Central memory CD8-positive, alpha-beta T cell (primary cell): ENCODE data around the gene LYPD4.

ENCODE experiments used
- ATAC-seq: fragments of 150-1000 bp; cut with Tn5 transposase; replicated peaks from 2 replicates; pipeline ENCODE4 v1.10.0; 2022; ENCODE audit warnings: mild to moderate bottlenecking, moderate FRiP score, moderate number of reproducible peaks; ENCODE audit not compliant: poor library complexity, severe bottlenecking; ENCODE audit errors: extremely low read depth
- DNase-seq, 2 donors: peaks; one replicate each; pipeline ENCODE4 v3.0.0; 2021; ENCODE audit warnings: low spot score in 2 of 2
- H3K27ac Mint-ChIP-seq: one replicate; pipeline ENCODE4 v1.8.0; 2022; ENCODE audit warnings: low read depth, mild to moderate bottlenecking, moderate library complexity, mixed read lengths
- H3K27me3 Mint-ChIP-seq: one replicate; pipeline ENCODE4 v1.8.0; 2022; ENCODE audit warnings: mixed read lengths
- H3K36me3 Mint-ChIP-seq: one replicate; pipeline ENCODE4 v1.8.0; 2022; ENCODE audit warnings: mild to moderate bottlenecking, moderate library complexity, mixed read lengths; ENCODE audit not compliant: insufficient read depth
- H3K4me1 Mint-ChIP-seq: one replicate; pipeline ENCODE4 v1.8.0; 2022; ENCODE audit warnings: mixed read lengths
- H3K4me3 Mint-ChIP-seq: one replicate; pipeline ENCODE4 v1.8.0; 2022; ENCODE audit warnings: mild to moderate bottlenecking, moderate library complexity, mixed read lengths
- H3K9me3 Mint-ChIP-seq: one replicate; pipeline ENCODE4 v1.8.0; 2022; ENCODE audit warnings: mixed read lengths

The LYPD4 gene

DNA sequence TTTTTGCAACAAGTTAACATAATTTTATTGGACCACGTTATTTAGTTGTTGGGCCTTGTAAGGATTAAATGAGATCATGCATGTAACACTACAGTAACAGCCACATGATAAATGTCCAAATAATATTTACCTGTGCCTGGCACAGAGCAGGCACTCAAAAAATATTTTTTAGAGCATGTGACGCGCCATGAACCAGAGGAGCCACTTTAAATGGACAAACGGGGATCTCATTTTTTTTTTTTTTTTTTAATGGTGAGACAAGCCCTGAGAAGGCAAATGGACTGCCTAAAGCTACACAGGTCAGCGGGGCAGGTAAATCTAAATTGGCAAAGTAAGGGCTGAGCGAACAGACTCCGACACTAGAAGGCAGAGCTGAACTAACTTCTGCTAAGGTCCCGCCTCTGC lies 14.7 kb upstream of the LYPD4 start:
- DNase-seq, result no peak
- Mint-ChIP-seq H3K9me3 (no peaks in the 10 kb centered on the region), H3K27me3 (peaks cover 7% of the 10 kb centered on the region), H3K4me3 (peak overlapping the region; percentile 81), H3K36me3 (peaks cover 39% of the 10 kb centered on the region), H3K4me1 (peaks cover 38% of the 10 kb centered on the region), H3K27ac (peak overlapping the region; percentile 90)
- no peak for ATAC-seq

DNA sequence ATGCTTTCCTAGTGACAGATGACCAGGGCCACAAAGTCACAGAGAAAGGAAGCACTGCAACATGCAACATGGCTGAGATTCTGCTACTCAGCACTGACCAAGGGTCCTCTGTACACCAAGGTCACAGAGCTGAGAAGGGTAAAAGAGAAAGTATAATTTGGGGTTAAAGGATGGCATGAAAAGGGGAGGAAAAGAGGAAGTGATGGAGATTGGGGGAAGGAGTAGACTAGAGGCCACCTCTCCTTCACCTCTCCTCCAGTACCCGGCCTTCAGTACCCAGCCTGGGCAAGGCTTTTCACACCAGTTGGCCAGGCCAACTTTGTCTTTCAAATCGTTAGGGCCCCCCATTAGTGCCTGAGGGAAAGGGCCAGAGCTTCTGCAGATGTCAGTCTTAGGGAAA lies 9.3 kb upstream of the LYPD4 start:
- H3K36me3 Mint-ChIP-seq, result peaks cover 3% of the 10 kb centered on the region
- DNase-seq (no peak), ATAC-seq (no peak)
- H3K27ac Mint-ChIP-seq, result no peak overlapping the region
- no peaks in the 10 kb centered on the region for H3K4me1 Mint-ChIP-seq
- no peaks in the 10 kb centered on the region for H3K9me3 Mint-ChIP-seq
- H3K27me3 Mint-ChIP-seq, result peaks cover 25% of the 10 kb centered on the region
- H3K4me3 Mint-ChIP-seq, result no peak overlapping the region

DNA sequence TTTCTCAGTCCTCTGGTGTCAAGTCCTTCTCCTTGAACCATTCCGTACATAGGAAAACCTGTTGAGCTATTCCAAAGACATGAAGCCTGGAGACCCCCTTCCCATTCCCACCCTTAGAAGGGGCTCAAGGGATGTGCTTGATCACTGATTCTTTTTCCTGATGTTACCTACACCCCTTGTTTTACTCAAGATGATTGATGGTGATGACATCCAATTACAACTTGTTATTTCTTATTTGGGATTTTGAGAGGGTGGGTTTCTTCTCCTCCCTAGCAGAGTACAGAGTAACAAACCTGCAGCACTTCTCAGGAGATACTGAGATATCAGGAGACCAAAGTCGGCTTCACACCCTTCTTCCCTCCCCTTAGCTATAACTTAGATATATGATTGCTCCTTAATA lies 8.9 kb upstream of the LYPD4 start:
- DNase-seq (no peak), ATAC-seq (no peak)
- Mint-ChIP-seq H3K4me1 (no peaks in the 10 kb centered on the region), H3K4me3 (no peak overlapping the region), H3K36me3 (peaks cover 3% of the 10 kb centered on the region), H3K9me3 (no peaks in the 10 kb centered on the region), H3K27ac (no peak overlapping the region), H3K27me3 (peaks cover 25% of the 10 kb centered on the region)

DNA sequence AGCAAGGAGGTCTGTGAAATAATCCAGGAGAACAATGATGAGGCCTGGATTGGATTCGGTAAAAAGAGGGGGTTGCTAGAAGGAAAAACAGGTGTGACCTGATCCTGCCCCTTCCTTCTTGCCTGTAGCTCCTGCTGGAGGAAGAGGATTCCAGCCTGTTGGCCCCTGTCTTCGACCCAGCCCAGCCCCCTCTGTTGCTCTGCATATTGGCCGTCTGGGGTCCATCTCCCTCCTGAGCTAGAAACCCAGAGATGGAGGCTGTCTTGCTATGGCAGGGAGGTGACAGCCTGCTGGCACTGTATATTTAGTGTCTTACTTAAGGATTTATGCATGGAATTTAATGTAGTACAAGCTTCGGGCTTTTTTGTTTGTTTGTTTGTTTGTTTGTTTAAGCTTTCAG lies 7.0 kb upstream of the LYPD4 start:
- Mint-ChIP-seq H3K4me3 (no peak overlapping the region), H3K4me1 (no peaks in the 10 kb centered on the region), H3K36me3 (peaks cover 1% of the 10 kb centered on the region)

DNA sequence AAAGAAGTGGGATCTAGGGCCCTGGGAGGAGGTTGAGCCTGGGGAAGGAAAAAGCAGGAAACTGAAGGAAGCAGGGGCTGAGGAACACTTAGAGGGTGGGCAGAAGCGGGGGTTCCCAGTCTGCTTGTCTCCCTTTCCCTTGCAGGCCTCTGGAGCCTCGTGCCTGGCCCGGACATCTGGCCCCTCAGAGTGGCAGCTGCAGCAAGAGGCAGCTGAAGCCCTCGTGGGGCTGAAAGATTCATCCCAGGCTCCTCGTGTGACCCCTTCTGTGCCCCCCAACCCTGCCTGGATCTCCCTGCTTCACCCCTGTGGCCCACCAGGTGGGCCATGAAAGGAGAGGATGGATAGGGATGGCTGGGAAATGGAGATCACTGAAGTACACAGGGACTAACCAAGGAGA lies 5.9 kb upstream of the LYPD4 start:
- no peak overlapping the region for H3K4me3 Mint-ChIP-seq
- H3K27ac Mint-ChIP-seq, result no peak overlapping the region
- H3K36me3 Mint-ChIP-seq, result no peaks in the 10 kb centered on the region
- H3K27me3 Mint-ChIP-seq, result peaks cover 30% of the 10 kb centered on the region
- no peak for DNase-seq
- H3K4me1 Mint-ChIP-seq, result no peaks in the 10 kb centered on the region
- ATAC-seq, result no peak
- H3K9me3 Mint-ChIP-seq, result no peaks in the 10 kb centered on the region

More for the DNA sequence above, 7.0 kb upstream of the LYPD4 start:
- peaks cover 25% of the 10 kb centered on the region for H3K27me3 Mint-ChIP-seq
- no peak overlapping the region for H3K27ac Mint-ChIP-seq
- ATAC-seq (no peak), DNase-seq (no peak)
- H3K9me3 Mint-ChIP-seq, result no peaks in the 10 kb centered on the region

DNA sequence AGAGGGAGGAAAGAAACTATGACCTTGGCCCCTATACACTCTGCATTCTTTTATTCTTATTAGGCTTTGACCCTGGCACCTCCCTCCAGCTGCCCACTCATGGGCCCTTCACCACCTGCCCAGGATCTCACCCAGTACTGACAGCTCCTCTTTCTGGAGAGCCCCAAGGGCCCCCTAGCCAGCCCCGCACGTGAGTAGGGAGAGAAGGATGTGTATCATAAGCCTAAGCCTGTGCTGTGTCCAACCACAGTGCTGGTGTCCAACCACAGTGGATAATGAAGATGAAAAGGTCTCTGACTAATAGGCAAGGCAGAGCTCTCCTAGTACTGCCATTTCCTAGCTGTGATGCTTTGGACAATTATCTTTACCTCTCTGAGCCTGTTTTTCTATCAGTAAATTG lies 4.6 kb upstream of the LYPD4 start:
- no peak for DNase-seq
- peaks cover 28% of the 10 kb centered on the region for H3K27me3 Mint-ChIP-seq
- no peak overlapping the region for H3K4me3 Mint-ChIP-seq
- no peak overlapping the region for H3K27ac Mint-ChIP-seq
- H3K4me1 Mint-ChIP-seq, result no peaks in the 10 kb centered on the region
- ATAC-seq, result no peak
- H3K9me3 Mint-ChIP-seq, result no peaks in the 10 kb centered on the region
- peaks cover 2% of the 10 kb centered on the region for H3K36me3 Mint-ChIP-seq

DNA sequence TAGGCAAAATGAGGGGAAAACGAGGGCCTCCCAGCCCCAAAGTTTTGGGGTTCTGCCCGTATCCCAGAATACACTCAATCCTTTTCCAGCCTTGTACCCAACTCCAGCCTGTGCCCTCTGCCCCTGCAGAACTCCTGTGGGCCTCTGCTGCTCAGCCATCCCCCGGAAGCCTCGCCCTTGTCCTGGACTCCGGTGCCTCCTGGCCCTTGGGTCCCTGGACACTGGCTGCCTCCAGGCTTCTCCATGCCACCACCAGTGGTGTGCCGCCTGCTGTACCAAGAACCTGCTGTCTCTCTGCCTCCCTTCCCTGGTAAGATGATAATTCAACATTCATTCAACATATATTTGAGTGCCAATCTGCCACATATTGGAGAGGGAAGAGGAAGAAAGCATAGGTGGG lies 4.2 kb upstream of the LYPD4 start:
- ATAC-seq (no peak), DNase-seq (no peak)
- peaks cover 32% of the 10 kb centered on the region for H3K27me3 Mint-ChIP-seq
- H3K9me3 Mint-ChIP-seq, result no peaks in the 10 kb centered on the region
- peaks cover 2% of the 10 kb centered on the region for H3K36me3 Mint-ChIP-seq
- H3K27ac Mint-ChIP-seq, result no peak overlapping the region
- no peaks in the 10 kb centered on the region for H3K4me1 Mint-ChIP-seq
- no peak overlapping the region for H3K4me3 Mint-ChIP-seq

DNA sequence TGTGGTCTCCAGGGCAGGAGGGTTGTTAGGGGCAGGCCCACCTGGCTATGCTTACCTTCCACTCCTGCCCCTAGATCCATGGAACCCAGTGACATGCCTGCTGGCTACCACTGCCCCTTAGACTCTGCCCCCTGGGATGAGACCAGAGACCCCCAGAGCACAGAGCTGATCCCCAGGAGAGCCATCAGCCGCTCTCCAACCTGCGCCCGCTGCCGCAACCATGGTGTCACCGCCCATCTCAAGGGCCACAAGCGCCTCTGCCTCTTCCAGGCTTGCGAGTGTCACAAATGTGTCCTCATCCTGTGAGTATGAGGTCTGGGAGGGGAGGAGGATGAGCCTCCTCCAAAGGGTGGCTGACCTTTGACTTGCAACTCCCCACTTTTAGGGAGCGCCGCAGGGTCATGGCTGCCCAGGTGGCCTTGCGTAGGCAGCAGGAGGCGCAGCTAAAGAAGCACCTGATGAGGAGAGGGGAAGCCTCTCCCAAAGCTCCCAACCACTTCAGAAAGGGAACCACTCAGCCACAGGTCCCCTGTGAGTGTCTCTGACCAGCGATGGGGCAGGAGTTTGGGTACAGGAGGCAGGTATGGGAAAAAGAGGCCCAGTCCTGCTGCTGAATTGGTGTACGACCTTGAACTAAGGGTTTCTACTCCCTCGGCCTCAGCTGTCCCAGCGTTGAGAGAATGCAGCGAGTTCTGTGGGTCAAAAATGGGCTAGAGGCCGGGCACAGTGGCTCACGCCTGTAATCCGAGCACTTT lies 3.0 kb upstream of the LYPD4 start:
- Mint-ChIP-seq H3K27me3 (peaks cover 37% of the 10 kb centered on the region), H3K36me3 (peaks cover 2% of the 10 kb centered on the region), H3K9me3 (no peaks in the 10 kb centered on the region), H3K4me3 (no peak overlapping the region), H3K27ac (no peak overlapping the region), H3K4me1 (no peaks in the 10 kb centered on the region)
- ATAC-seq (no peak), DNase-seq (no peak)

DNA sequence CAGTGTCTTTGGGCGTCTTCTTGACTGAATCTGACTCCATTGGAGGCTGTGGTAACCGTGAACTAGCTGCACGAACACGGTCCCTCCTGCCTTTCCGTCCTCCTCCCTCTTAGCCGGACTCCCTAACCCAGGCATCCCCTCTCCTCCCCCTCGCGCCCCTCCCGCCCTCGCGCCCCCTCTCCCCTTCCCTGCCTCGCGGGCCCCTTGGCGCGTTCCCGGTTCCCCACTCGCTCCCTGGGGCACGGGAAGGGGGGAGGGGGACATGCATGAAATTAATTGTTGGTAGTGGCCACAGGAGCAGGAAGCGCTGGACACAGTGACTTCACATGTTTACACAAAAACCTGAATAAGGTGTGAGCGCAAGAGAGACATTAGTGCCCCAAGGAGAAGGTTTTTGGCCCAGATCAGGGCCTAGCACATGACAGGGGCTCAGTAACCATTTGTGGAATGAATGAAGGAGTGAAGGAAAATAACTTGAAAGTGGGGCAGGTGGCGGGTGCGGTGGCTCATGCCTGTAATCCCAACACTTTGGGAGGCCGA lies 638 bp upstream of the LYPD4 start:
- no peak for ATAC-seq
- Mint-ChIP-seq H3K36me3 (peaks cover 2% of the 10 kb centered on the region), H3K9me3 (no peaks in the 10 kb centered on the region), H3K27me3 (peaks cover 22% of the 10 kb centered on the region), H3K4me3 (no peak overlapping the region), H3K4me1 (no peaks in the 10 kb centered on the region), H3K27ac (no peak overlapping the region)
- DNase-seq, result no peak

DNA sequence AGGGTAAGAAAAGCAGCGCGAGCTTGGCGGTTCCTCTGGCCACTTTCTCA lies 343 bp upstream of the LYPD4 start, which contains the start of gene DMRTC2:
Gene DMRTC2, plus strand, starts transcription at position 42 of the 50 bp plus-strand sequence. CDS start 2,387 bp downstream, outside the sequence.
- H3K27me3 Mint-ChIP-seq, result peaks cover 25% of the 10 kb centered on the region
- ATAC-seq (no peak), DNase-seq (no peak)
- H3K27ac Mint-ChIP-seq, result no peak within 1 kb of the TSS
- no peaks in the 10 kb centered on the region for H3K4me1 Mint-ChIP-seq
- H3K36me3 Mint-ChIP-seq, result peaks cover 2% of the 10 kb centered on the region
- H3K9me3 Mint-ChIP-seq, result no peaks in the 10 kb centered on the region
- no peak within 1 kb of the TSS for H3K4me3 Mint-ChIP-seq

DNA sequence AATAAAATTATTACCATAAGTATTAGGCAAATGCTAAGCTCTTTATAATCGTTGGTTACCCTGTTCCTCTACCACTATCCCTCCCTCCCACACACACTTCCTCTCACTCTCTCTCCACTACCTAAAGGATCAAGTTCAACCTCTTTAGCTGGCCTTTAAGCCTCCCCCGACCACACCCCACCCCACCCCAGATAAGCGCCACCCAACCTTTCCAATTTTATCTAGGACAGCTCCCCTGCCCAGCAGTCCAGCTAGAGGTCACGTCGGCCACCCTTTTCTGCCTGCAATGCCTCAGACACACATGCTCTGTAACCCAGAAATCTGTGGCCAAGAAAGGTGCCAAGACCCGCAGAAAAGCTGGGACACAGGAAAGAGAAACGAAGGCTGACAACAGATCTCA lies 1.1 kb downstream of the LYPD4 start:
- H3K27ac Mint-ChIP-seq, result no peak overlapping the region
- H3K4me1 Mint-ChIP-seq, result no peaks in the 10 kb centered on the region
- peaks cover 2% of the 10 kb centered on the region for H3K36me3 Mint-ChIP-seq
- no peak for ATAC-seq
- DNase-seq, result no peak
- peaks cover 39% of the 10 kb centered on the region for H3K27me3 Mint-ChIP-seq
- H3K4me3 Mint-ChIP-seq, result no peak overlapping the region
- no peaks in the 10 kb centered on the region for H3K9me3 Mint-ChIP-seq

DNA sequence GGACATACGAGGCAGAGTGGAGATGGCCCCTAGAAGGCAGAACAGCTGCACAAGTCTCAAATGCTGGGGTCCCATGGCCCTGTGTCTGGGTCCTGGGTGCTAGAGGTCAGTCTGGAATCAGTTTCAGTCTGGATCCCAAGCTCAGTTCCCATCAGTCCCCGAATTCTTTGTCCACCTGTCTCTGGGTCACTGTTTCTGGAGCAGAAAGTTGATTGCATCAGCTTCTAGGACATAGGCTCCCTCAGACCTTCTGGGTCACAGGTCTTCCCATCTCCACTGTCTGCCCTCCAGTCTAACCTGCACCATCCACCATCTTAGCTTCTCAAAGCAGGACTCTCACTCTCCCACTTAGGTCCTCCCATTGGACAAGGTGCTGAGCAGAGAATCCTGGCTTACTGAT lies 5.3 kb downstream of the LYPD4 start:
- Mint-ChIP-seq H3K4me3 (no peak overlapping the region), H3K4me1 (no peaks in the 10 kb centered on the region), H3K27me3 (peaks cover 64% of the 10 kb centered on the region), H3K9me3 (no peaks in the 10 kb centered on the region), H3K36me3 (peaks cover 1% of the 10 kb centered on the region), H3K27ac (no peak overlapping the region)
- DNase-seq (no peak), ATAC-seq (no peak)

DNA sequence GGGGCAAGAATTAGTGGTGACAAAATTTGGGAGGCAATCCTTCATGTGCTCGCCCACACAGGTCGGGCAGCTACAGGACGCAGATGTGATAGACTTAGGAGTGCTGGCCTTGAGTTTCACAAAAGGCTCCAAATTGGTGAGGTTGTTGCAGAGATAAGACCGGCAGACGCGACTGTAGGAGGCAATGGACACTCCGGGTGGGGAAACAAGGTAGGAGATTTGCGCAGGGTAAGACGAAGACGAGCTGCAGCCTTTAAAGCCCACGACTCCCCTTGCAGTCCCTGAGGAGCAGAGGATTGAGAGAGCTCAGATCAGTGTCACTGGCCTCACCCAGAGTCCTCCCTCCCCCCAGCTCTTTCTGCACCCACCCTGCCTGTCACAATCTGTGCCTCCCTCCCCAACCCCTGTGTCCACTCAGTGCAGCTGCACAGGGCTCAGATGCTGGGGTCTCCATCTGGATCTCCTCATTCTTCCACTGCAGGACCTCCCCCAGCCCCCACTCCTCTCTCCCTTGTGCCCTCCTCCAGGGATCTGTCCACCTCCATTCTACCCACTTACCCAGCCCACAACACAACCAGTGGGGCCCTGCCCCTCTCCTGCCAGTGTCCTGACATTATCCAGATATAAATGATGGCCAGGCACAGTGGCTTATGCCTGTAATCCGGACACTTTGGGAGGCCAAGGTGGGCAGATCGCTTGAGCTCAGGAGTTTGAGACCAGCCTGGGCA lies 6.3 kb downstream of the LYPD4 start:
- H3K27me3 Mint-ChIP-seq, result peaks cover 56% of the 10 kb centered on the region
- H3K4me1 Mint-ChIP-seq, result no peaks in the 10 kb centered on the region
- ATAC-seq, result no peak
- H3K9me3 Mint-ChIP-seq, result no peaks in the 10 kb centered on the region
- H3K4me3 Mint-ChIP-seq, result no peak overlapping the region
- H3K27ac Mint-ChIP-seq, result no peak overlapping the region
- no peaks in the 10 kb centered on the region for H3K36me3 Mint-ChIP-seq
- DNase-seq, result no peak
